HepG2 (cell line): ENCODE measurements around the gene WNT1.

ENCODE experiments used
- ARNTL ChIP-seq: sonication (generic); formaldehyde crosslinking; IDR thresholded peaks from 2 replicates; pipeline ENCODE4 v1.4.0; 2020; ENCODE audit warnings: mild to moderate bottlenecking, missing genetic modification reagents
- JUN ChIP-seq: sonication (generic); formaldehyde crosslinking; IDR thresholded peaks from 2 replicates; pipeline ENCODE4 v1.4.0; 2020; ENCODE audit warnings: mild to moderate bottlenecking, missing genetic modification reagents
- MXI1 ChIP-seq: IDR thresholded peaks from 3 replicates; pipeline ENCODE4 v1.6.1; 2012; ENCODE audit warnings: low read depth, low read length, inconsistent platforms, borderline replicate concordance
- NR2F1 ChIP-seq, 2 experiments: fragments of 450-650 bp in 1 of 2; formaldehyde crosslinking in 1 of 2; IDR thresholded peaks; 2 replicates each; pipeline versions ENCODE4 v1.5.0 to v1.6.1; 2016 to 2020; ENCODE audit warnings: mild to moderate bottlenecking in 1 of 2, missing compliant biosample characterization in 1 of 2, missing genetic modification reagents in 1 of 2, moderate library complexity in 1 of 2
- POLR2A ChIP-seq, 2 experiments: IDR thresholded peaks; 2 replicates each; pipeline ENCODE4 v1.6.1; 2011; ENCODE audit warnings: low read depth in 2 of 2, low read length in 2 of 2, mild to moderate bottlenecking in 1 of 2, moderate library complexity in 1 of 2; ENCODE audit not compliant: insufficient read depth in 1 of 2
- RNF2 ChIP-seq: fragments of 450-650 bp; conservative IDR thresholded peaks from 2 replicates; pipeline ENCODE4 v1.6.1; 2016; ENCODE audit warnings: low read depth
- ZNF670 ChIP-seq: sonication (generic); formaldehyde crosslinking; IDR thresholded peaks from 2 replicates; pipeline ENCODE4 v1.8.0; 2022; ENCODE audit warnings: mild to moderate bottlenecking, missing genetic modification reagents, borderline replicate concordance
- TF ChIP-seq, protein P1 (sequence below): sonication (generic); formaldehyde crosslinking; IDR thresholded peaks from 2 replicates; pipeline ENCODE4 v1.8.1; 2023; ENCODE audit warnings: mild to moderate bottlenecking, missing genetic modification reagents
- TF ChIP-seq, protein P2 (sequence below): sonication (generic); formaldehyde crosslinking; IDR thresholded peaks from 2 replicates; pipeline ENCODE4 v1.5.0; 2020; ENCODE audit warnings: mild to moderate bottlenecking, missing genetic modification reagents, moderate library complexity

DNA sequence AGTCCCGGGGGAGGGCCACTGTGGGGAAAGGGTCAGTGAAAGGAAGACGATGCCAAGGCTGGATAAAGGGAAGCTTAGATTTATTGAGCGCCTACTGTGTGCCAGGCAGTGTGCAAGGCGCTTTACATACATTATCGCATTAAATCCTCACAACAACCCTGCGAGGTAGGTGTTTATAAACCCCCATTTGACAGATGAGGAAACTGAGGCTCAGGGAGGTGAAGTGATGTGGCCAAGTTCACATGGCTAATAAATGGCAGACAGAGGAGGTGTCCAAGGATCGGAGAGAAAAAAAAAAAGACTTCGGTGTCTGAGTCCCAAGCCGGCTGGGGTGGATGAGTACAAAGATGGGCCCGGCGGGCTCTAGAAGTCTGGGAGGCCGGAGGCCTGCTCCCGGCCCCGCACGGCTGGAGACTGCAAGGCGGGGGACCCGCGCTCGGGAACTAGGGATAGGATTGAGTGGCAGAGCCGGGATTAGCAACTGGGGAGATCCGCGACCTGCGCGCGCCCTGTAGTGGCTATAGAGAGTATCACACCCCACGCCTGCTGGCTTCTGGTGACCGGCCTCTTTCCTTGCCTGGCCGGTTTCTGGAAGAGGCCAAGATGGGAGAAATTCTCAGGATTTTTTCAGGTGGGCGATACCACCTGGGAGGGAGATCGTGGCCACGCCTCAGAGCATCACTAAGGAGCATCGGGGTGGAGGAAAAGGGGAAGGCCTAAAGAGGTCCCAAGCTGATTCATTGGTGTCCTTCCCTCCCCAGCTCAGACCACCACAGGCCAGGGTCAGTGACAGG, 17.2 kb downstream of the WNT1 start:
- TF ChIP-seq JUN (no peak), MXI1 (no peak), ZNF670 (CRISPR knock-in tag) (no peak), RNF2 (no peak), NR2F1 (CRISPR knock-in tag; IDR thresholded peaks at IDR 0.05) (no peak), ARNTL (no peak), POLR2A (IDR thresholded peaks at IDR 0.05; ENCODE audit: insufficient read depth in 1 of 2, low read depth in 2 of 2, low read length in 2 of 2) (no peak)
- TF ChIP-seq, protein P1, sequence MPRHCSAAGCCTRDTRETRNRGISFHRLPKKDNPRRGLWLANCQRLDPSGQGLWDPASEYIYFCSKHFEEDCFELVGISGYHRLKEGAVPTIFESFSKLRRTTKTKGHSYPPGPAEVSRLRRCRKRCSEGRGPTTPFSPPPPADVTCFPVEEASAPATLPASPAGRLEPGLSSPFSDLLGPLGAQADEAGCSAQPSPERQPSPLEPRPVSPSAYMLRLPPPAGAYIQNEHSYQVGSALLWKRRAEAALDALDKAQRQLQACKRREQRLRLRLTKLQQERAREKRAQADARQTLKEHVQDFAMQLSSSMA: no peak
- TF ChIP-seq, protein P2, sequence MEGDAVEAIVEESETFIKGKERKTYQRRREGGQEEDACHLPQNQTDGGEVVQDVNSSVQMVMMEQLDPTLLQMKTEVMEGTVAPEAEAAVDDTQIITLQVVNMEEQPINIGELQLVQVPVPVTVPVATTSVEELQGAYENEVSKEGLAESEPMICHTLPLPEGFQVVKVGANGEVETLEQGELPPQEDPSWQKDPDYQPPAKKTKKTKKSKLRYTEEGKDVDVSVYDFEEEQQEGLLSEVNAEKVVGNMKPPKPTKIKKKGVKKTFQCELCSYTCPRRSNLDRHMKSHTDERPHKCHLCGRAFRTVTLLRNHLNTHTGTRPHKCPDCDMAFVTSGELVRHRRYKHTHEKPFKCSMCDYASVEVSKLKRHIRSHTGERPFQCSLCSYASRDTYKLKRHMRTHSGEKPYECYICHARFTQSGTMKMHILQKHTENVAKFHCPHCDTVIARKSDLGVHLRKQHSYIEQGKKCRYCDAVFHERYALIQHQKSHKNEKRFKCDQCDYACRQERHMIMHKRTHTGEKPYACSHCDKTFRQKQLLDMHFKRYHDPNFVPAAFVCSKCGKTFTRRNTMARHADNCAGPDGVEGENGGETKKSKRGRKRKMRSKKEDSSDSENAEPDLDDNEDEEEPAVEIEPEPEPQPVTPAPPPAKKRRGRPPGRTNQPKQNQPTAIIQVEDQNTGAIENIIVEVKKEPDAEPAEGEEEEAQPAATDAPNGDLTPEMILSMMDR (CRISPR knock-in tag): peak; percentile 86
